Suprapubic skin (tissue), 4 donors: ENCODE results near the gene CCR4.

Experiments used
- CTCF ChIP-seq, 2 donors: fragments of 200-600 bp in 1 of 2; fragments of 450-650 bp in 1 of 2; sonication (generic) in 1 of 2; IDR thresholded peaks; one replicate each; pipeline ENCODE4 v1.5.1; 2016 to 2019; ENCODE audit warnings: antibody characterized with exemption in 2 of 2, mild to moderate bottlenecking in 1 of 2, moderate library complexity in 1 of 2
- POLR2A ChIP-seq, 2 donors: fragments of 450-650 bp; IDR thresholded peaks; one replicate each; pipeline ENCODE4 v1.6.1; 2017; ENCODE audit warnings: antibody characterized with exemption in 2 of 2, mild to moderate bottlenecking in 2 of 2, moderate library complexity in 2 of 2
- POLR2AphosphoS5 ChIP-seq, 3 donors: sonication (generic); formaldehyde crosslinking; IDR thresholded peaks; one replicate each; pipeline ENCODE4 v1.6.1; 2017; ENCODE audit warnings: antibody characterized with exemption in 3 of 3

- TF ChIP-seq CTCF (IDR thresholded peaks at IDR 0.05): no peak
- TF ChIP-seq POLR2AphosphoS5 (IDR thresholded peaks at IDR 0.05): no peak
- TF ChIP-seq POLR2A (IDR thresholded peaks at IDR 0.05): no peak
Observed at GRCh38 chr3:32954506-32954905, 3.1 kb downstream of the CCR4 start.
